ENCODE results near the gene POLR2L. TPM values are rescaled to one million over a fixed set of nuclear protein-coding genes. Genes with fewer than 3 reads are reported as not detected.

The POLR2L gene
- total RNA-seq, 1 experiment from 2014 or later = 673 TPM

- no peaks in the 10 kb centered on the region for H3K9me3 ChIP-seq (ENCODE audit: control insufficient read depth, insufficient read depth, low read depth, low read length)
- ATAC-seq = no peak
- H3K27ac ChIP-seq (ENCODE audit: low read length) = peak overlapping the region; percentile 79
- no peaks in the 10 kb centered on the region for H3K27me3 ChIP-seq (ENCODE audit: control insufficient read depth, insufficient read depth, low read length)
- ChIA-PET POLR2A (interaction anchor here (0.7 to 2.5 kb wide), 3 partner anchors 12 to 135 kb away, joined by 3 to 8 read pairs (median 4); no protein-coding TSS in a partner anchor), CTCF (interaction anchor here (0.6 kb wide), 1 partner anchor 325 kb away, joined by 14 read pairs; no protein-coding TSS in a partner anchor)
- intact Hi-C loops (cut with micrococcal nuclease; ENCODE audit: unreplicated experiment) (no loop called here), in situ Hi-C loops (cut with HindIII; ENCODE audit: low pct_unique_long_range_greater_than_20kb, low sequenced_read_pairs) (no loop called here)
- peaks cover 2% of the 10 kb centered on the region; the same call in 1 of the 2 replicates for H3K36me3 ChIP-seq (ENCODE audit: control insufficient read depth, insufficient read depth, low read length)
- H3K4me1 ChIP-seq (ENCODE audit: control insufficient read depth, insufficient read depth, low read length) = peaks cover 55% of the 10 kb centered on the region
- no peak for DNase-seq (ENCODE audit: low read depth, low spot score)
- TSS peak; percentile 33 for BruUV-seq (replicated peaks)
- H3K4me3 ChIP-seq (ENCODE audit: low read depth in 2 of 2, low read length in 2 of 2) = peak overlapping the region; percentile 78 to 82
- TF ChIP-seq TCF7L2 (IDR thresholded peaks at IDR 0.05; ENCODE audit: low read depth, low read length) (no peak; the same call in 1 of the 2 replicates), POLR2AphosphoS5 (IDR thresholded peaks at IDR 0.05; ENCODE audit: low read depth, low read length) (0 out of 2 replicates have a peak, but pooled peaks have one; percentile 10)
Observed at GRCh38 chr11:831118-831864, 11.0 kb downstream of the POLR2L start.

- no peak for DNase-seq (ENCODE audit: low read depth, low spot score)
- ATAC-seq = peak; percentile 56
- Histone ChIP-seq H3K27ac (ENCODE audit: low read length) (peak overlapping the region; percentile 92), H3K9me3 (ENCODE audit: control insufficient read depth, insufficient read depth, low read depth, low read length) (no peaks in the 10 kb centered on the region), H3K4me1 (ENCODE audit: control insufficient read depth, insufficient read depth, low read length) (peaks cover 57% of the 10 kb centered on the region), H3K27me3 (ENCODE audit: control insufficient read depth, insufficient read depth, low read length) (no peaks in the 10 kb centered on the region), H3K4me3 (ENCODE audit: low read depth in 2 of 2, low read length in 2 of 2) (peak overlapping the region; percentile 78 to 82), H3K36me3 (ENCODE audit: control insufficient read depth, insufficient read depth, low read length) (no peaks in the 10 kb centered on the region)
- TF ChIP-seq POLR2AphosphoS5 (IDR thresholded peaks at IDR 0.05; ENCODE audit: low read depth, low read length) = peak; percentile 51; the same call in 1 of the 2 replicates
- no peak for TF ChIP-seq TCF7L2 (IDR thresholded peaks at IDR 0.05; ENCODE audit: low read depth, low read length)
- peak; percentile 84 for TF ChIP-seq SIN3A (IDR thresholded peaks at IDR 0.05; ENCODE audit: borderline replicate concordance, insufficient read depth, low read depth, low read length)
- TF ChIP-seq, protein P1, sequence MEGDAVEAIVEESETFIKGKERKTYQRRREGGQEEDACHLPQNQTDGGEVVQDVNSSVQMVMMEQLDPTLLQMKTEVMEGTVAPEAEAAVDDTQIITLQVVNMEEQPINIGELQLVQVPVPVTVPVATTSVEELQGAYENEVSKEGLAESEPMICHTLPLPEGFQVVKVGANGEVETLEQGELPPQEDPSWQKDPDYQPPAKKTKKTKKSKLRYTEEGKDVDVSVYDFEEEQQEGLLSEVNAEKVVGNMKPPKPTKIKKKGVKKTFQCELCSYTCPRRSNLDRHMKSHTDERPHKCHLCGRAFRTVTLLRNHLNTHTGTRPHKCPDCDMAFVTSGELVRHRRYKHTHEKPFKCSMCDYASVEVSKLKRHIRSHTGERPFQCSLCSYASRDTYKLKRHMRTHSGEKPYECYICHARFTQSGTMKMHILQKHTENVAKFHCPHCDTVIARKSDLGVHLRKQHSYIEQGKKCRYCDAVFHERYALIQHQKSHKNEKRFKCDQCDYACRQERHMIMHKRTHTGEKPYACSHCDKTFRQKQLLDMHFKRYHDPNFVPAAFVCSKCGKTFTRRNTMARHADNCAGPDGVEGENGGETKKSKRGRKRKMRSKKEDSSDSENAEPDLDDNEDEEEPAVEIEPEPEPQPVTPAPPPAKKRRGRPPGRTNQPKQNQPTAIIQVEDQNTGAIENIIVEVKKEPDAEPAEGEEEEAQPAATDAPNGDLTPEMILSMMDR (IDR thresholded peaks at IDR 0.05) = no peak
- TF ChIP-seq, protein P2, sequence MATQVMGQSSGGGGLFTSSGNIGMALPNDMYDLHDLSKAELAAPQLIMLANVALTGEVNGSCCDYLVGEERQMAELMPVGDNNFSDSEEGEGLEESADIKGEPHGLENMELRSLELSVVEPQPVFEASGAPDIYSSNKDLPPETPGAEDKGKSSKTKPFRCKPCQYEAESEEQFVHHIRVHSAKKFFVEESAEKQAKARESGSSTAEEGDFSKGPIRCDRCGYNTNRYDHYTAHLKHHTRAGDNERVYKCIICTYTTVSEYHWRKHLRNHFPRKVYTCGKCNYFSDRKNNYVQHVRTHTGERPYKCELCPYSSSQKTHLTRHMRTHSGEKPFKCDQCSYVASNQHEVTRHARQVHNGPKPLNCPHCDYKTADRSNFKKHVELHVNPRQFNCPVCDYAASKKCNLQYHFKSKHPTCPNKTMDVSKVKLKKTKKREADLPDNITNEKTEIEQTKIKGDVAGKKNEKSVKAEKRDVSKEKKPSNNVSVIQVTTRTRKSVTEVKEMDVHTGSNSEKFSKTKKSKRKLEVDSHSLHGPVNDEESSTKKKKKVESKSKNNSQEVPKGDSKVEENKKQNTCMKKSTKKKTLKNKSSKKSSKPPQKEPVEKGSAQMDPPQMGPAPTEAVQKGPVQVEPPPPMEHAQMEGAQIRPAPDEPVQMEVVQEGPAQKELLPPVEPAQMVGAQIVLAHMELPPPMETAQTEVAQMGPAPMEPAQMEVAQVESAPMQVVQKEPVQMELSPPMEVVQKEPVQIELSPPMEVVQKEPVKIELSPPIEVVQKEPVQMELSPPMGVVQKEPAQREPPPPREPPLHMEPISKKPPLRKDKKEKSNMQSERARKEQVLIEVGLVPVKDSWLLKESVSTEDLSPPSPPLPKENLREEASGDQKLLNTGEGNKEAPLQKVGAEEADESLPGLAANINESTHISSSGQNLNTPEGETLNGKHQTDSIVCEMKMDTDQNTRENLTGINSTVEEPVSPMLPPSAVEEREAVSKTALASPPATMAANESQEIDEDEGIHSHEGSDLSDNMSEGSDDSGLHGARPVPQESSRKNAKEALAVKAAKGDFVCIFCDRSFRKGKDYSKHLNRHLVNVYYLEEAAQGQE (IDR thresholded peaks at IDR 0.05; ENCODE audit: insufficient read depth in 1 of 2, low read depth in 2 of 2, low read length in 1 of 2) = no peak
- CTCF ChIA-PET = interaction anchor here (0.8 kb wide), 1 partner anchor 9 kb away, joined by 4 read pairs; no protein-coding TSS in a partner anchor
- intact Hi-C loops (cut with micrococcal nuclease; ENCODE audit: unreplicated experiment) = no loop called here
- POLR2A ChIA-PET = interaction anchor here (0.7 to 2.5 kb wide), 3 partner anchors 11 to 134 kb away, joined by 3 to 8 read pairs (median 4); no protein-coding TSS in a partner anchor
- in situ Hi-C loops (cut with HindIII; ENCODE audit: low pct_unique_long_range_greater_than_20kb, low sequenced_read_pairs) = no loop called here
- BruUV-seq (replicated peaks) = no TSS peak
Observed at GRCh38 chr11:830295-831117, 11.8 kb downstream of the POLR2L start.
